Chondrocyte (in vitro differentiated cells): Measurements from ENCODE around the gene TNFAIP1. TPM values are rescaled to one million over a fixed set of nuclear protein-coding genes. Genes with fewer than 3 reads are reported as not detected.

Experiments
- DNase-seq: peaks from one replicate; pipeline ENCODE4 v3.0.0; 2021; ENCODE audit warnings: mixed read lengths, low spot score
- H3K27ac Mint-ChIP-seq: one replicate; pipeline ENCODE4 v1.8.0; 2021; ENCODE audit warnings: mild to moderate bottlenecking, moderate library complexity, mixed read lengths; ENCODE audit not compliant: unreplicated experiment
- H3K27me3 Mint-ChIP-seq: 2 replicates; pipeline ENCODE4 v1.8.0; 2021; ENCODE audit warnings: low read depth, mixed read lengths
- H3K36me3 Mint-ChIP-seq: 2 replicates; pipeline ENCODE4 v1.8.0; 2021; ENCODE audit warnings: low read depth, mixed read lengths
- H3K4me1 Mint-ChIP-seq: 2 replicates; pipeline ENCODE4 v1.8.0; 2021; ENCODE audit warnings: low read depth, mild to moderate bottlenecking, mixed read lengths
- H3K4me3 Mint-ChIP-seq: one replicate; pipeline ENCODE4 v1.8.0; 2021; ENCODE audit warnings: mild to moderate bottlenecking, moderate library complexity, mixed read lengths; ENCODE audit not compliant: unreplicated experiment
- H3K9me3 Mint-ChIP-seq: 2 replicates; pipeline ENCODE4 v1.8.0; 2021; ENCODE audit warnings: low read depth, mixed read lengths
- CTCF ChIP-seq: fragments of 200-600 bp; sonication (generic); IDR thresholded peaks from 2 replicates; pipeline ENCODE4 v1.5.0; 2021; ENCODE audit warnings: antibody characterized with exemption, mild to moderate bottlenecking, moderate library complexity
- total RNA-seq: library from RNA; stranded (reverse); gene quantifications from 3 replicates; pipeline ENCODE4 v1.2.1, GENCODE V29; 2021

The TNFAIP1 gene
- total RNA-seq, 1 donor from 2014 or later: 79.5 TPM

GRCh38 chr17:28370035-28370743 is 34.6 kb downstream of the TNFAIP1 start, which contains the start of gene VTN:
VTN (minus strand) TSS chr17:28370307; CDS start chr17:28370203, 104 bp downstream.
- no peak for DNase-seq
- no peak for TF ChIP-seq CTCF

GRCh38 chr17:28370744-28371103 is 35.2 kb downstream of the TNFAIP1 start:
- Mint-ChIP-seq H3K27ac (peak overlapping the region; percentile 88), H3K4me3 (peak overlapping the region; percentile 74), H3K4me1 (peaks cover 33% of the 10 kb centered on the region), H3K36me3 (no peaks in the 10 kb centered on the region), H3K27me3 (no peaks in the 10 kb centered on the region), H3K9me3 (no peaks in the 10 kb centered on the region)
- TF ChIP-seq CTCF: no peak
- DNase-seq: no peak

More at GRCh38 chr17:28370035-28370743, 34.6 kb downstream of the TNFAIP1 start, which contains the start of gene VTN:
- Mint-ChIP-seq H3K27ac (peak within 1 kb of the TSS; percentile 88), H3K9me3 (no peaks in the 10 kb centered on the region), H3K4me1 (peaks cover 33% of the 10 kb centered on the region), H3K27me3 (no peaks in the 10 kb centered on the region), H3K36me3 (no peaks in the 10 kb centered on the region), H3K4me3 (peak within 1 kb of the TSS; percentile 74)

- peaks cover 33% of the 10 kb centered on the region for H3K4me1 Mint-ChIP-seq
- no peak for TF ChIP-seq CTCF
- no peaks in the 10 kb centered on the region for H3K36me3 Mint-ChIP-seq
- H3K9me3 Mint-ChIP-seq: no peaks in the 10 kb centered on the region
- DNase-seq: peak; percentile 95
- peak within 1 kb of the TSS; percentile 88 for H3K27ac Mint-ChIP-seq
- H3K4me3 Mint-ChIP-seq: peak within 1 kb of the TSS; percentile 79
- H3K27me3 Mint-ChIP-seq: no peaks in the 10 kb centered on the region
These were observed 36.0 kb downstream of the TNFAIP1 start, which contains the start of gene SARM1 for GRCh38 chr17:28371245-28372202. SARM1 (plus strand) TSS chr17:28371694; CDS start chr17:28372033, 339 bp downstream.

- DNase-seq: peak; percentile 91
- Mint-ChIP-seq H3K27ac (peak overlapping the region; percentile 17), H3K9me3 (no peaks in the 10 kb centered on the region)
These were observed 36.8 kb downstream of the TNFAIP1 start for GRCh38 chr17:28372203-28372944.

More at GRCh38 chr17:28372203-28372944, 36.8 kb downstream of the TNFAIP1 start:
- Mint-ChIP-seq H3K4me1 (peaks cover 33% of the 10 kb centered on the region), H3K4me3 (peak overlapping the region; percentile 65), H3K27me3 (no peaks in the 10 kb centered on the region), H3K36me3 (no peaks in the 10 kb centered on the region)
- TF ChIP-seq CTCF: no peak
